MCF 10A (cell line): ENCODE data around the gene GNPTG. TPM values are rescaled to one million over a fixed set of nuclear protein-coding genes. Genes with fewer than 3 reads are reported as not detected.

Source experiments
- BruUV-seq: library from RNA; stranded (reverse); fragments of 400-500 nt; replicated peaks from 2 replicates; lab custom pipeline; 2021; lab: Mats Ljungman, UMichigan
- CTCF ChIA-PET: fragments of 300-600 bp; sonication (Branson Sonifier 250); formaldehyde crosslinking; extraction: SDS; loops from one replicate; lab custom pipeline; 2021; ENCODE audit warnings: antibody characterized with exemption, inconsistent platforms; lab: Yijun Ruan, JAX
- POLR2A ChIA-PET: fragments of 300-600, 350-650 bp; sonication (Branson Sonifier 250); formaldehyde crosslinking; extraction: SDS; loops from one replicate; lab custom pipeline; 2020; ENCODE audit warnings: antibody characterized with exemption, inconsistent platforms; lab: Yijun Ruan, JAX
- DNase-seq: peaks from one replicate; pipeline ENCODE4 v3.0.0-alpha.2; 2018; ENCODE audit not compliant: unreplicated experiment
- H3K27ac Mint-ChIP-seq: one replicate; pipeline ENCODE4 v1.8.0; 2022; ENCODE audit warnings: mild to moderate bottlenecking, low read depth, mixed read lengths; ENCODE audit not compliant: unreplicated experiment
- H3K27me3 Mint-ChIP-seq: one replicate; pipeline ENCODE4 v1.8.0; 2022; ENCODE audit warnings: mixed read lengths; ENCODE audit not compliant: insufficient read depth, unreplicated experiment
- H3K36me3 Mint-ChIP-seq: one replicate; pipeline ENCODE4 v1.8.0; 2022; ENCODE audit warnings: mild to moderate bottlenecking, moderate library complexity, mixed read lengths; ENCODE audit not compliant: insufficient read depth, unreplicated experiment
- H3K4me1 Mint-ChIP-seq: one replicate; pipeline ENCODE4 v1.8.0; 2022; ENCODE audit warnings: mixed read lengths; ENCODE audit not compliant: insufficient read depth, unreplicated experiment
- H3K4me3 Mint-ChIP-seq: one replicate; pipeline ENCODE4 v1.8.0; 2022; ENCODE audit warnings: mild to moderate bottlenecking, moderate library complexity, mixed read lengths; ENCODE audit not compliant: unreplicated experiment
- H3K9me3 Mint-ChIP-seq: one replicate; pipeline ENCODE4 v1.8.0; 2022; ENCODE audit warnings: mixed read lengths; ENCODE audit not compliant: unreplicated experiment
- intact Hi-C: fragments of 100-400 bp; cut with micrococcal nuclease; formaldehyde crosslinking; loops from 2 replicates; pipeline ENCODE4 v1.14.1; 2022
- total RNA-seq: library from RNA; stranded (reverse); gene quantifications from 2 replicates; pipeline ENCODE4 v1.2.3, GENCODE V29; 2022
- TF ChIP-seq, protein P1 (sequence below): fragments of 200-600 bp; IDR thresholded peaks from one replicate; pipeline ENCODE4 v1.8.0; 2022; ENCODE audit warnings: antibody characterized with exemption, mild to moderate bottlenecking; ENCODE audit not compliant: unreplicated experiment

Gene GNPTG
- total RNA-seq, 1 experiment from 2014 or later = 37.6 TPM

DNA sequence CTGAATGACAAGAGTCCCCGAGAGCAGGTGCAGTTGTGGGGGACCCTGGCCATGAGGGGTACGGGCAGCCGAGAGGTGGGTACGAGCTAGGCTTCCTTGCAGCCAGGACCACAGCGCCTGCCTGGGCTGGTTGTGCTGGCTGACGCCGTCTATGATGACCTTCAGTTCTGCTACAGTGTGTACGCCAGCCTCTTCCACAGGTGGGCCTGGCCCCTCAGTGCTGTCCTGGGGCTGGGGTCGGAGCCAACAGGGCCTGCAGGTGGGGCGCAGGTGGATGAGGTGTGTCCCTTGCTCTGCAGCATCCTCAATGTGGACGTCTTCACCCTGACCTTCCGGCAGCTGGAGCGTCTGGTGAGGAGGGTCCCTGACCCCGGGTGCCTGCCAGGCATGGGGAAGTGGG is 7.2 kb upstream of the GNPTG start:
- Mint-ChIP-seq H3K4me1 (peaks cover 13% of the 10 kb centered on the region), H3K27ac (no peak overlapping the region), H3K36me3 (peaks cover 6% of the 10 kb centered on the region), H3K27me3 (no peaks in the 10 kb centered on the region), H3K4me3 (no peak overlapping the region), H3K9me3 (no peaks in the 10 kb centered on the region)
- no TSS peak for BruUV-seq
- TF ChIP-seq, protein P1, sequence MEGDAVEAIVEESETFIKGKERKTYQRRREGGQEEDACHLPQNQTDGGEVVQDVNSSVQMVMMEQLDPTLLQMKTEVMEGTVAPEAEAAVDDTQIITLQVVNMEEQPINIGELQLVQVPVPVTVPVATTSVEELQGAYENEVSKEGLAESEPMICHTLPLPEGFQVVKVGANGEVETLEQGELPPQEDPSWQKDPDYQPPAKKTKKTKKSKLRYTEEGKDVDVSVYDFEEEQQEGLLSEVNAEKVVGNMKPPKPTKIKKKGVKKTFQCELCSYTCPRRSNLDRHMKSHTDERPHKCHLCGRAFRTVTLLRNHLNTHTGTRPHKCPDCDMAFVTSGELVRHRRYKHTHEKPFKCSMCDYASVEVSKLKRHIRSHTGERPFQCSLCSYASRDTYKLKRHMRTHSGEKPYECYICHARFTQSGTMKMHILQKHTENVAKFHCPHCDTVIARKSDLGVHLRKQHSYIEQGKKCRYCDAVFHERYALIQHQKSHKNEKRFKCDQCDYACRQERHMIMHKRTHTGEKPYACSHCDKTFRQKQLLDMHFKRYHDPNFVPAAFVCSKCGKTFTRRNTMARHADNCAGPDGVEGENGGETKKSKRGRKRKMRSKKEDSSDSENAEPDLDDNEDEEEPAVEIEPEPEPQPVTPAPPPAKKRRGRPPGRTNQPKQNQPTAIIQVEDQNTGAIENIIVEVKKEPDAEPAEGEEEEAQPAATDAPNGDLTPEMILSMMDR = no peak
- ChIA-PET CTCF (no interaction called here), POLR2A (interaction anchor here (0.6 kb wide), 1 partner anchor 532 kb away, joined by 3 read pairs; no protein-coding TSS in a partner anchor)
- no peak for DNase-seq
- intact Hi-C loops = no loop called here

DNA sequence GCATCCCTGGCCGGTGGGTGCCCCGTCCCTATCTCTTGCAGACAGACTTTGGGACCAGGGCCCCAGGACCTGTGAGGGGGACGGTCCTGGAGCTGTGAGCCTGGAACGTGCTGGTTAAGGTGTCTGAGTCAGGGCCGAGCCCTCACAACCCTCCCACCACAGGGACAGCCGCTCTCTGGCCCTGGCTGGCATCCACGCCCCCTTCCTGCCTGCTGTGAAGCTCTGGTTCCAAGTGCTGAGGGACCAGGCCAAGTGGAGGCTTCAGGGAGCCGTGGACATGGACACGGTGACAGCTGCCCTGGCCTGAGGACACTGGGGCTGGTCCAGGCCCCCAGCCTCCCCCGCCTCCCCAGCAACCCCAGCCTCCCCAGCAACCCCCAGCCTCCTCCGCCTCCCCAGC is 6.6 kb upstream of the GNPTG start:
- TF ChIP-seq, protein P1 = no peak
- H3K4me3 Mint-ChIP-seq = no peak overlapping the region
- ChIA-PET CTCF (no interaction called here), POLR2A (no interaction called here)
- intact Hi-C loops = no loop called here
- H3K27ac Mint-ChIP-seq = no peak overlapping the region
- H3K4me1 Mint-ChIP-seq = peaks cover 13% of the 10 kb centered on the region
- no peaks in the 10 kb centered on the region for H3K27me3 Mint-ChIP-seq
- H3K9me3 Mint-ChIP-seq = no peaks in the 10 kb centered on the region
- peaks cover 6% of the 10 kb centered on the region for H3K36me3 Mint-ChIP-seq
- no peak for DNase-seq
- BruUV-seq = no TSS peak

DNA sequence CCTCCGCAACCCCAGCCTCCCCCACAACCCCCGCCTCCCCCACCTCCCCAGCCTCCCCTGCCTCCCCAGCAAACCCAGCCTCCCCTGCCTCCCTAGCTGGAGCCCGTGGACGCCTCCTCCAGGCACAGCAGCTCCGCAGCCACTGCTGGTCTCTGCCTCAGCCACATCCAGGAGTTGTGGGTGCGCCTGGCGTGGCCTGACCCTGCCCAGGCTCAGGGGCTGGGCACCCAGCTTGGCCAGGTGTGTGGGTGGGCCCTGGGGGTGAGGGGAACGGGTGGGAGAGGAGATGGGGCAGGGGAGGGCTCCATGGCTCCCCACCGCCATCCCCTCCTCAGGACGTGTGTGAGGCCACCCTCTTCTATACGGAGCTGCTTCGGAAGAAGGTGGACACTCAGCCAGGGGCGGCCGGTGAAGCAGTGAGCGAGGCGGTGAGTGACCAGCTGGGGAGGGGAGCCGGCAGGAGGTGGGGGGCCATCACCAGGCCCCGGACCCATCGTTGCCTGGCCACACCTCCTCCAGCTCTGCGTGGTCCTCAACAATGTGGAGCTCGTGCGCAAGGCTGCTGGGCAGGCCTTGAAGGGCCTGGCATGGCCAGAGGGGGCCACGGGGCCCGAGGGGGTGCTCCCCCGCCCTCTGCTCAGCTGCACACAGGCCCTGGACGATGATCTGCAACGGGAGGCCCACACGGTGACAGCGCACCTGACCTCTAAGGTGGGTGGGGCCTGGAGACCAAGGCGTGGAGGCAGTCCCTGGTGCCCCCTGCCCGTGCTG is 5.9 kb upstream of the GNPTG start:
- ChIA-PET CTCF (interaction anchor here (0.6 kb wide), 3 partner anchors 23 to 703 kb away, joined by 3 read pairs; no protein-coding TSS in a partner anchor), POLR2A (interaction anchor here (0.9 to 1.2 kb wide), 3 partner anchors 20 to 75 kb away, joined by 3 to 4 read pairs (median 3); no protein-coding TSS in a partner anchor)
- Mint-ChIP-seq H3K4me1 (peaks cover 13% of the 10 kb centered on the region), H3K36me3 (peaks cover 6% of the 10 kb centered on the region), H3K4me3 (no peak overlapping the region), H3K27ac (no peak overlapping the region), H3K27me3 (no peaks in the 10 kb centered on the region), H3K9me3 (no peaks in the 10 kb centered on the region)
- no peak for DNase-seq
- intact Hi-C loops = no loop called here
- TF ChIP-seq, protein P1 = no peak
- BruUV-seq = no TSS peak

DNA sequence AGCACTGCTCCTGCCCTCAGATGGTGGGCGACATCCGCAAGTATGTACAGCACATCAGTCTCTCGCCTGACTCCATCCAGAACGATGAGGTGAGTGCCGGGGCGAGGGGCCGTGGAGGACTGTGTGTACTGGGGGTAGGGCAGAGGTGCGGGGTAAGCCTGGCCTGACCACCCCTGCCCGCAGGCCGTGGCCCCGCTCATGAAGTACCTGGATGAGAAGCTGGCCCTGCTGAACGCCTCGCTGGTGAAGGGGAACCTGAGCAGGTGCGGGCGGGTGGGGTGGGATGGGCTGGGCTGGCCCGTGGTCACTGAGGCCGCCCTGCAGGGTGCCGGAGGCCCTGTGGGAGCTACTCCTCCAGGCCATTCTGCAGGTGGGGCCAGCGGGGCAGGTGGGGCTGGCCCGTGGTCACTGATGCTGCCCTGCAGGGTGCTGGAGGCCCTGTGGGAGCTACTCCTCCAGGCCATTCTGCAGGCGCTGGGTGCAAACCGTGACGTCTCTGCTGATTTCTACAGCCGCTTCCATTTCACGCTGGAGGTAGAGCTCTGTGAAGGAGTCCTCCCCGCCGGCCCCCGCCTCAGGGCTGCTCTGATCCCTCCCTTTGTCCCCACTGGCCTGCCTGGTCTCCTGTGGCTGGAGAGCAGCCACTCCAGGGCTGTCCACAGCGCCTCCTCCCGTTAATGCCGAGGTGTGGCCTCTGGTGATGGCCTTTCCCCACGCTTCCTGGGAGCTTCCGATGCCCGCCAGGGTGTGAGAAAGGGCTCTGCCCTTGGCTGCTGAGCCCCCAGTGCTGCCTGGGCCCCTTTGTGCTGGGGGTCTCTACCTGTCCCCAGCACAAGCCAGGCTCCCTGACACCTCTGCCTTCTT is 5.1 kb upstream of the GNPTG start:
- TF ChIP-seq, protein P1 = no peak
- H3K9me3 Mint-ChIP-seq = no peaks in the 10 kb centered on the region
- DNase-seq = no peak
- peaks cover 13% of the 10 kb centered on the region for H3K4me1 Mint-ChIP-seq
- no peaks in the 10 kb centered on the region for H3K27me3 Mint-ChIP-seq
- ChIA-PET POLR2A (interaction anchor here (0.9 to 1.2 kb wide), 3 partner anchors 20 to 74 kb away, joined by 3 to 4 read pairs (median 3); no protein-coding TSS in a partner anchor), CTCF (interaction anchor here (0.6 kb wide), 3 partner anchors 24 to 231 kb away, joined by 3 read pairs; no protein-coding TSS in a partner anchor)
- intact Hi-C loops = no loop called here
- H3K4me3 Mint-ChIP-seq = no peak overlapping the region
- no TSS peak for BruUV-seq
- peaks cover 6% of the 10 kb centered on the region for H3K36me3 Mint-ChIP-seq
- no peak overlapping the region for H3K27ac Mint-ChIP-seq
